Endothelial cell of umbilical vein (primary cell): ENCODE measurements around the gene CLDN2. TPM values are rescaled to one million over a fixed set of nuclear protein-coding genes. Genes with fewer than 3 reads are reported as not detected.

Experiments used
- BruUV-seq: library from RNA; stranded (reverse); fragments of 400-500 nt; replicated peaks from 2 replicates; lab custom pipeline; 2021; lab: Mats Ljungman, UMichigan
- CTCF ChIA-PET: fragments of 300-600, 350-600 bp; sonication (Branson Sonifier 250); formaldehyde crosslinking; loops from one replicate; lab custom pipeline; 2021; ENCODE audit warnings: antibody characterized with exemption, inconsistent platforms; lab: Charles Lee
- POLR2A ChIA-PET: fragments of 300-600, 350-600 bp; sonication (Branson Sonifier 250); formaldehyde crosslinking; loops from one replicate; lab custom pipeline; 2021; ENCODE audit warnings: antibody characterized with exemption, inconsistent platforms; lab: Charles Lee
- DNase-seq: peaks from one replicate; pipeline ENCODE4 v3.0.0-alpha.2; 2011; ENCODE audit warnings: low read depth, low spot score
- FAIRE-seq: peaks from 2 replicates; lab custom pipeline; 2011; peaks lifted over from hg19 to GRCh38; lab: Jason Lieb, UNC
- H2AFZ ChIP-seq: 2 replicates; pipeline ENCODE4 v1.6.0; 2012; ENCODE audit warnings: low read depth, low read length, control low read depth, inconsistent platforms
- H3K27ac ChIP-seq: 2 replicates; pipeline ENCODE4 v1.5.1; 2011; ENCODE audit warnings: low read depth, mild to moderate bottlenecking, control low read depth, low read length, moderate library complexity; ENCODE audit not compliant: insufficient read depth
- H3K27me3 ChIP-seq, 2 experiments: 2 replicates each; pipeline versions ENCODE4 v1.6.0 to v1.6.1; 2011; ENCODE audit warnings: low read length in 2 of 2, mixed read lengths in 1 of 2; ENCODE audit not compliant: control insufficient read depth in 2 of 2, insufficient read depth in 2 of 2
- H3K36me3 ChIP-seq, 2 experiments: 2 replicates in 1 of 2; 3 replicates in 1 of 2; pipeline ENCODE4 v1.5.1; 2011; ENCODE audit warnings: low read length in 2 of 2, mild to moderate bottlenecking in 1 of 2, moderate library complexity in 1 of 2; ENCODE audit not compliant: control insufficient read depth in 2 of 2, insufficient read depth in 2 of 2; ENCODE audit errors: extremely low read depth in 1 of 2
- H3K4me1 ChIP-seq: 3 replicates; pipeline ENCODE4 v1.5.1; 2011; ENCODE audit warnings: mild to moderate bottlenecking, low read length; ENCODE audit not compliant: control insufficient read depth, insufficient read depth; ENCODE audit errors: extremely low read depth
- H3K4me2 ChIP-seq: 2 replicates; pipeline ENCODE4 v1.6.1; 2011; ENCODE audit warnings: low read length, control low read depth, mixed read lengths; ENCODE audit not compliant: insufficient read depth
- H3K4me3 ChIP-seq, 3 experiments: fragments of 200-600 bp in 1 of 3; sonication (generic), shearing (Covaris generic) in 1 of 3; replicated peaks in 1 of 3; 2 replicates each; pipeline ENCODE4 v1.5.1; 2011 to 2016; ENCODE audit warnings: control low read depth in 3 of 3, low read length in 3 of 3, mild to moderate bottlenecking in 2 of 3, inconsistent platforms in 1 of 3, low read depth in 1 of 3, moderate library complexity in 1 of 3; ENCODE audit not compliant: insufficient read depth in 1 of 3
- H3K79me2 ChIP-seq: 2 replicates; pipeline ENCODE4 v1.6.0; 2012; ENCODE audit warnings: low read length, inconsistent platforms; ENCODE audit not compliant: control insufficient read depth, insufficient read depth
- H3K9ac ChIP-seq: replicated peaks from 2 replicates; pipeline ENCODE3; 2011; ENCODE audit warnings: low read length, control low read depth; ENCODE audit not compliant: insufficient read depth; ENCODE audit errors: extremely low read depth
- H3K9me1 ChIP-seq: replicated peaks from 3 replicates; pipeline ENCODE4 v1.6.0; 2011; ENCODE audit warnings: mild to moderate bottlenecking, low read length; ENCODE audit not compliant: control insufficient read depth, insufficient read depth; ENCODE audit errors: extremely low read depth
- H3K9me3 ChIP-seq: replicated peaks from 2 replicates; pipeline ENCODE4 v1.5.1; 2012; ENCODE audit warnings: low read length, inconsistent platforms; ENCODE audit not compliant: control insufficient read depth, insufficient read depth
- H4K20me1 ChIP-seq: replicated peaks from 2 replicates; pipeline ENCODE3; 2011; ENCODE audit warnings: mild to moderate bottlenecking, low read length; ENCODE audit not compliant: control insufficient read depth, insufficient read depth; ENCODE audit errors: extremely low read depth
- EZH2 ChIP-seq: IDR thresholded peaks from 2 replicates; pipeline ENCODE4 v1.6.1; 2012; ENCODE audit warnings: borderline replicate concordance, low read depth, mild to moderate bottlenecking, moderate library complexity, low read length, inconsistent platforms; ENCODE audit not compliant: severe bottlenecking
- FOS ChIP-seq: IDR thresholded peaks from 2 replicates; pipeline ENCODE4 v1.6.1; 2011; ENCODE audit warnings: mild to moderate bottlenecking, low read length, moderate library complexity, borderline replicate concordance; ENCODE audit not compliant: insufficient read depth
- GATA2 ChIP-seq: IDR thresholded peaks from 2 replicates; pipeline ENCODE4 v1.7.0; 2011; ENCODE audit warnings: low read depth, mild to moderate bottlenecking, moderate library complexity, mixed read lengths, low read length; ENCODE audit not compliant: insufficient read length, insufficient read depth
- JUN ChIP-seq: IDR thresholded peaks from 2 replicates; pipeline ENCODE4 v1.6.1; 2011; ENCODE audit warnings: borderline replicate concordance, low read depth; ENCODE audit not compliant: insufficient read length, insufficient read depth
- MYC ChIP-seq: IDR thresholded peaks from one replicate; pipeline ENCODE4 v1.6.1; 2011; ENCODE audit warnings: mild to moderate bottlenecking, low read depth, low read length
- POLR2A ChIP-seq: IDR thresholded peaks from 2 replicates; pipeline ENCODE4 v1.6.1; 2012; ENCODE audit warnings: low read depth, mild to moderate bottlenecking, control low read depth, low read length
- POLR2AphosphoS5 ChIP-seq: IDR thresholded peaks from 2 replicates; pipeline ENCODE4 v1.6.1; 2012; ENCODE audit warnings: low read depth, mild to moderate bottlenecking, control low read depth, low read length, moderate library complexity; ENCODE audit not compliant: insufficient read depth
- dilution Hi-C: fragments of 300-500 bp; cut with MboI; formaldehyde crosslinking; loops from one replicate; pipeline ENCODE4 v1.15.0; 2019; ENCODE audit warnings: low sequenced_read_pairs; ENCODE audit not compliant: extremely low pct_ligation_motif_present
- intact Hi-C: fragments of 100-400 bp; cut with micrococcal nuclease; formaldehyde crosslinking; loops from one replicate; pipeline ENCODE4 v1.10.0; 2022
- polyA plus RNA-seq, 4 experiments: library from polyadenylated mRNA; depleted of rRNA in 3 of 4; stranded (reverse) in 3 of 4; unstranded in 1 of 4; fragments of >200 nt; gene quantifications; 2 replicates each; pipeline versions ENCODE4 v1.2.1 to v1.2.3, GENCODE V29; 2011 to 2012; ENCODE audit warnings: missing spikeins in 1 of 4
- total RNA-seq: library from RNA; stranded (reverse); gene quantifications from 2 replicates; pipeline ENCODE4 v1.2.3, GENCODE V29; 2021
- TF ChIP-seq, protein P1 (sequence below): IDR thresholded peaks from 2 replicates; pipeline ENCODE4 v1.6.1; 2011; ENCODE audit not compliant: insufficient read depth, insufficient read length
- TF ChIP-seq, protein P2 (sequence below), 2 donors: IDR thresholded peaks; 1 replicate in 1 of 2; 2 replicates in 1 of 2; pipeline ENCODE4 v1.5.1; 2011; ENCODE audit warnings: low read length in 2 of 2, mild to moderate bottlenecking in 2 of 2, moderate library complexity in 2 of 2, control low read depth in 1 of 2, inconsistent platforms in 1 of 2, low read depth in 1 of 2; ENCODE audit not compliant: insufficient read depth in 1 of 2; ENCODE audit errors: extremely low read depth in 1 of 2

CLDN2 gene
- total and polyA plus RNA-seq, 2 donors (not counting 3 experiments of a cell fraction or from before 2014, with no cell fraction given), result not detected

DNA sequence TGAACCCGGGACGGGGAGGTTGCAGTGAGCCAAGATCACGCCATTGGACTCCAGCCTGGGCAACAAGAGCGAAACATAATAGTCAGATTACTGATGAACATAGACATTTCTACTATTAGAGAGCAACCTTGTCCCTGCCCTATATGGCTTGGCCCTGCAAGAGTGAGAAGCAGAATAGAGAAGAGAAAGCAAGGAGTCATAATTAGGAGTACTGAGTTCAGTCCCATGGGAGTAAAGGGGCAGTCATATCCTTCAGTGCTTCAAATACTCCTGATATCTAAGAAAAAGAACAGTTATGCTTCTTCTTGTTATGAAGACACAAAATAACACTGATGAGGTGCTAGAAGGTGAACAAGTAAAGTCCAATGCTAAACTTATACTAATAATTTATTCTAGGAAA is 33.8 kb downstream of the CLDN2 start:
- Histone ChIP-seq H3K4me2 (no peak overlapping the region), H3K79me2 (no peaks in the 10 kb centered on the region), H3K27me3 (no peaks in the 10 kb centered on the region), H3K36me3 (no peaks in the 10 kb centered on the region), H4K20me1 (no peaks in the 10 kb centered on the region), H2AFZ (no peak overlapping the region), H3K9me1 (no peaks in the 10 kb centered on the region), H3K4me3 (no peak overlapping the region), H3K4me1 (no peaks in the 10 kb centered on the region), H3K27ac (no peak overlapping the region), H3K9me3 (no peaks in the 10 kb centered on the region), H3K9ac (no peak overlapping the region)
- DNase-seq (no peak), FAIRE-seq (no peak)
- TF ChIP-seq JUN (no peak), MYC (no peak), POLR2AphosphoS5 (no peak), FOS (no peak), EZH2 (no peak), GATA2 (no peak), POLR2A (no peak)
- TF ChIP-seq, protein P1, sequence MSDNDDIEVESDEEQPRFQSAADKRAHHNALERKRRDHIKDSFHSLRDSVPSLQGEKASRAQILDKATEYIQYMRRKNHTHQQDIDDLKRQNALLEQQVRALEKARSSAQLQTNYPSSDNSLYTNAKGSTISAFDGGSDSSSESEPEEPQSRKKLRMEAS, result no peak
- TF ChIP-seq, protein P2, sequence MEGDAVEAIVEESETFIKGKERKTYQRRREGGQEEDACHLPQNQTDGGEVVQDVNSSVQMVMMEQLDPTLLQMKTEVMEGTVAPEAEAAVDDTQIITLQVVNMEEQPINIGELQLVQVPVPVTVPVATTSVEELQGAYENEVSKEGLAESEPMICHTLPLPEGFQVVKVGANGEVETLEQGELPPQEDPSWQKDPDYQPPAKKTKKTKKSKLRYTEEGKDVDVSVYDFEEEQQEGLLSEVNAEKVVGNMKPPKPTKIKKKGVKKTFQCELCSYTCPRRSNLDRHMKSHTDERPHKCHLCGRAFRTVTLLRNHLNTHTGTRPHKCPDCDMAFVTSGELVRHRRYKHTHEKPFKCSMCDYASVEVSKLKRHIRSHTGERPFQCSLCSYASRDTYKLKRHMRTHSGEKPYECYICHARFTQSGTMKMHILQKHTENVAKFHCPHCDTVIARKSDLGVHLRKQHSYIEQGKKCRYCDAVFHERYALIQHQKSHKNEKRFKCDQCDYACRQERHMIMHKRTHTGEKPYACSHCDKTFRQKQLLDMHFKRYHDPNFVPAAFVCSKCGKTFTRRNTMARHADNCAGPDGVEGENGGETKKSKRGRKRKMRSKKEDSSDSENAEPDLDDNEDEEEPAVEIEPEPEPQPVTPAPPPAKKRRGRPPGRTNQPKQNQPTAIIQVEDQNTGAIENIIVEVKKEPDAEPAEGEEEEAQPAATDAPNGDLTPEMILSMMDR (IDR thresholded peaks at IDR 0.05; ENCODE audit: extremely low read depth in 1 of 2, insufficient read depth in 1 of 2, low read depth in 1 of 2, low read length in 2 of 2), result no peak
- BruUV-seq, result no TSS peak
- CTCF ChIA-PET, result interaction anchor here (1.3 kb wide), 1 partner anchor 59 kb away, joined by 3 read pairs; no protein-coding TSS in a partner anchor
- POLR2A ChIA-PET, result no interaction called here
- dilution Hi-C loops (no loop called here), intact Hi-C loops (no loop called here)
